T-helper 17 cell (primary cell): ENCODE results near the gene TAS2R9. TPM values are rescaled to one million over a fixed set of nuclear protein-coding genes. Genes with fewer than 3 reads are reported as not detected.
"Not testable (repeated sequence)": the region's sequence is repeated elsewhere in the genome, so short reads cannot be mapped to it uniquely, and the experiment has no call there.

ENCODE experiments used
- ATAC-seq: fragments of 150-1000 bp; cut with Tn5 transposase; 2 replicates; pipeline ENCODE4 v1.10.0; 2021; ENCODE audit warnings: mild to moderate bottlenecking, moderate library complexity
- DNase-seq, 3 donors: peaks; one replicate each; pipeline versions ENCODE4 v3.0.0 to v3.0.0-alpha.2; 2020 to 2021
- H3K9me3 ChIP-seq: one replicate; pipeline ENCODE4 v1.7.0; 2013; ENCODE audit warnings: low read length, mild to moderate bottlenecking; ENCODE audit not compliant: control insufficient read depth, poor library complexity, severe bottlenecking
- H3K27ac Mint-ChIP-seq: one replicate; pipeline ENCODE4 v1.8.0; 2022; ENCODE audit warnings: mild to moderate bottlenecking, moderate library complexity, mixed read lengths
- H3K27me3 Mint-ChIP-seq: one replicate; pipeline ENCODE4 v1.8.0; 2022; ENCODE audit warnings: mixed read lengths
- H3K36me3 Mint-ChIP-seq: one replicate; pipeline ENCODE4 v1.8.0; 2022; ENCODE audit warnings: low read depth, mixed read lengths
- H3K4me1 Mint-ChIP-seq: one replicate; pipeline ENCODE4 v1.8.0; 2022; ENCODE audit warnings: mild to moderate bottlenecking, mixed read lengths
- H3K4me3 Mint-ChIP-seq: one replicate; pipeline ENCODE4 v1.8.0; 2022; ENCODE audit warnings: mild to moderate bottlenecking, moderate library complexity, mixed read lengths
- total RNA-seq, 4 donors: library from RNA in 2 of 4; stranded (reverse) in 2 of 4; gene quantifications; one replicate each; pipeline ENCODE4 v1.2.3 and lab custom pipeline; 2022 to 2026

TAS2R9 gene
- total RNA-seq, 2 donors from 2014 or later = 0.27 TPM; not detected in 1

GRCh38 chr12:10802587-10802986 is 7.4 kb downstream of the TAS2R9 start, which contains the start of gene TAS2R7:
TSS of gene TAS2R7 (minus strand) at chr12:10802627. CDS start at chr12:10802570, 57 bp downstream.
- no peaks in the 10 kb centered on the region for H3K36me3 Mint-ChIP-seq
- peaks cover 38% of the 10 kb centered on the region for H3K27me3 Mint-ChIP-seq
- no peak within 1 kb of the TSS for H3K27ac Mint-ChIP-seq
- H3K4me3 Mint-ChIP-seq = no peak within 1 kb of the TSS
- H3K9me3 ChIP-seq = no peaks in the 10 kb centered on the region
- ATAC-seq (no peak), DNase-seq (no peak)
- no peaks in the 10 kb centered on the region for H3K4me1 Mint-ChIP-seq

- ATAC-seq (no peak), DNase-seq (no peak)
- no peaks in the 10 kb centered on the region for H3K9me3 ChIP-seq
- no peaks in the 10 kb centered on the region for H3K4me1 Mint-ChIP-seq
- no peak overlapping the region for H3K27ac Mint-ChIP-seq
- no peak overlapping the region for H3K4me3 Mint-ChIP-seq
- peaks cover 45% of the 10 kb centered on the region for H3K27me3 Mint-ChIP-seq
- H3K36me3 Mint-ChIP-seq = no peaks in the 10 kb centered on the region
Measured at GRCh38 chr12:10801741-10802140, 8.2 kb downstream of the TAS2R9 start.

- Mint-ChIP-seq H3K4me1 (no peaks in the 10 kb centered on the region), H3K36me3 (no peaks in the 10 kb centered on the region), H3K27me3 (peaks cover 35% of the 10 kb centered on the region), H3K27ac (no peak overlapping the region), H3K4me3 (no peak overlapping the region)
- ATAC-seq (no peak), DNase-seq (no peak)
- no peaks in the 10 kb centered on the region for H3K9me3 ChIP-seq
Measured at GRCh38 chr12:10794222-10794621, 15.7 kb downstream of the TAS2R9 start.

GRCh38 chr12:10791769-10792168 is 18.2 kb downstream of the TAS2R9 start:
- ATAC-seq, H3K36me3 Mint-ChIP-seq, H3K9me3 ChIP-seq, H3K4me1 Mint-ChIP-seq, H3K4me3 Mint-ChIP-seq, H3K27ac Mint-ChIP-seq, DNase-seq: not testable (repeated sequence)
- peaks cover 21% of the 10 kb centered on the region for H3K27me3 Mint-ChIP-seq

- DNase-seq = no peak
- Mint-ChIP-seq H3K36me3 (peaks cover 4% of the 10 kb centered on the region), H3K27me3 (peaks cover 8% of the 10 kb centered on the region), H3K27ac (no peak overlapping the region), H3K4me3 (no peak overlapping the region), H3K4me1 (no peaks in the 10 kb centered on the region)
- no peak for ATAC-seq
- no peaks in the 10 kb centered on the region for H3K9me3 ChIP-seq
Measured at GRCh38 chr12:10783252-10783651, 26.7 kb downstream of the TAS2R9 start.

GRCh38 chr12:10779103-10779502 is 30.9 kb downstream of the TAS2R9 start:
- H3K27ac Mint-ChIP-seq = no peak overlapping the region
- ATAC-seq (no peak), DNase-seq (no peak)
- peaks cover 4% of the 10 kb centered on the region for H3K36me3 Mint-ChIP-seq
- H3K27me3 Mint-ChIP-seq = peaks cover 17% of the 10 kb centered on the region
- H3K4me3 Mint-ChIP-seq = no peak overlapping the region
- H3K4me1 Mint-ChIP-seq = peaks cover 2% of the 10 kb centered on the region
- H3K9me3 ChIP-seq = no peaks in the 10 kb centered on the region

- no peak for DNase-seq
- Mint-ChIP-seq H3K27me3 (peaks cover 67% of the 10 kb centered on the region), H3K27ac (no peak overlapping the region), H3K36me3 (no peaks in the 10 kb centered on the region), H3K4me3 (no peak overlapping the region), H3K4me1 (peaks cover 4% of the 10 kb centered on the region)
- no peaks in the 10 kb centered on the region for H3K9me3 ChIP-seq
- peak; percentile 75 for ATAC-seq
Measured at GRCh38 chr12:10771132-10771733, 38.7 kb downstream of the TAS2R9 start.

GRCh38 chr12:10759657-10760056 is 50.3 kb downstream of the TAS2R9 start:
- ATAC-seq (no peak), DNase-seq (no peak)
- Mint-ChIP-seq H3K27ac (no peak overlapping the region), H3K4me3 (no peak overlapping the region), H3K36me3 (peaks cover 6% of the 10 kb centered on the region), H3K4me1 (no peaks in the 10 kb centered on the region), H3K27me3 (peaks cover 35% of the 10 kb centered on the region)
- H3K9me3 ChIP-seq = peaks cover 3% of the 10 kb centered on the region

Other genes with a start within 250 kb of the TAS2R9 start
- gene MAGOHB, start 196.6 kb downstream of the TAS2R9 start, total RNA-seq = 10 to 100 TPM; 10.6 to 11.1 TPM
- gene STYK1, start 136.1 kb downstream of the TAS2R9 start, total RNA-seq = not detected
- gene YBX3, start 86.8 kb downstream of the TAS2R9 start, total RNA-seq = 10 to 100 TPM; 52.4 to 60.4 TPM
- gene TAS2R7, start 7.5 kb downstream of the TAS2R9 start, total RNA-seq = not detected
- not detected for gene TAS2R8, start 2.9 kb downstream of the TAS2R9 start, total RNA-seq
- under 1 TPM in 1 of 2 donors, not detected in 1; 0.45 TPM for gene TAS2R10, start 16.2 kb upstream of the TAS2R9 start, total RNA-seq
- gene PRR4, start 39.3 kb upstream of the TAS2R9 start, total RNA-seq = 1 to 10 TPM; 1.4 to 1.8 TPM
- gene PRH1, start 74.1 kb upstream of the TAS2R9 start, total RNA-seq = 10 to 100 TPM; 29.6 to 33.6 TPM
- gene TAS2R13, start 99.4 kb upstream of the TAS2R9 start, total RNA-seq = 1 to 10 TPM; 1.2 to 1.4 TPM
- gene PRH2, start 119.1 kb upstream of the TAS2R9 start, total RNA-seq = not detected
- 1 to 10 TPM; 2.4 to 2.9 TPM for gene TAS2R14, start 129.1 kb upstream of the TAS2R9 start, total RNA-seq
- gene TAS2R50, start 176.7 kb upstream of the TAS2R9 start, total RNA-seq = under 1 TPM; 0.47 to 0.91 TPM
- gene TAS2R20, start 188.1 kb upstream of the TAS2R9 start, total RNA-seq = 1 to 10 TPM; 1.1 to 1.7 TPM
- gene TAS2R19, start 212.5 kb upstream of the TAS2R9 start, total RNA-seq = 1 to 10 TPM; 1.4 to 3.2 TPM
- gene TAS2R31, start 221.2 kb upstream of the TAS2R9 start, total RNA-seq = 1 to 10 TPM; 2.7 to 3.4 TPM